Measurements from ENCODE around the gene TAF6.

The TAF6 gene

DNA sequence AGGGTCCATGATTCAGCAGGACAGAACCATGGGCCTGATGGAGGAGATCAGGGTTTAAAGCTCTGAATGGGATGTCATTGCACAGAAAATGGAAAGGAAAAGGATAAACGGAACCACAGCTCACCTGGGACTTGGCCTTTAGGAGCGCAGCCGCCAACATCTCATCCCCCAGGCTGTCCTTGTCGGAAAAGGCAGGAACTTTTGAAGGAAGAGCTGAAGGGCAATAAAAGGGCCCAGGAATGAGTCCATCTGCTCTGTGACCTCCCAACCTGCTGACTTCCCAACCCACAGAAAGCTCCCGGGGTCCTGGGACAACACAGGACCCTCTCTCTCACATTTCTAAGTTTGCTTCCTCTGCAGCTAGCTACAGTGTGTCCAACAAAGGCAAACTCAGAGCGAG, 43.7 kb downstream of the TAF6 start:
- Histone ChIP-seq H3K9me3 (ENCODE audit: control insufficient read depth, low read length) (peaks cover 28% of the 10 kb centered on the region), H3K4me1 (ENCODE audit: control insufficient read depth, insufficient read depth, low read length) (peaks cover 14% of the 10 kb centered on the region), H3K9ac (ENCODE audit: low read length) (no peak overlapping the region), H3K27me3 (replicated peaks; ENCODE audit: control insufficient read depth, insufficient read depth, low read length) (no peaks in the 10 kb centered on the region), H3K4me3 (ENCODE audit: low read length) (no peak overlapping the region), H3K36me3 (ENCODE audit: control insufficient read depth, insufficient read depth, low read length, severe bottlenecking) (peaks cover 81% of the 10 kb centered on the region)
- DNase-seq (ENCODE audit: low read depth): no peak

DNA sequence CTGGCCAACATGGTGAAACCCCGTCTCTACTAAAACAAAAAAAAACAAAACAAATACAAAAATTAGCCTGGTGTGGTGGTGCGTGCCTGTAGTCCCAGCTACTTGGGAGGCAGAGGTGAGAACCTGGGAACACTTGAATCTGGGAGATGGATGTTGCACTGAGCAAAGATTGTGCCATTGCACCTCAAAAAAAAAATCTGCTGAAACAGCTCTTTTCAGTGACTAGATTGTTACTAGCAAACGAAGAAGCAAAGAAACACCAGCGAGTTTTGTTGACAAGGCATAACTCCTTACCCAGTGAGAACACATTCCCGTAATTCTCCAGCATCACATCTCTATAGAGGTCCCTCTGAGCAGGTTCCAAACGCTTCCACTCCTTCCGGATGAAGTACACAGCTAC, 44.3 kb downstream of the TAF6 start:
- no peaks in the 10 kb centered on the region for H3K27me3 ChIP-seq (replicated peaks; ENCODE audit: control insufficient read depth, insufficient read depth, low read length)
- DNase-seq (ENCODE audit: low read depth): no peak
- H3K4me1 ChIP-seq (ENCODE audit: control insufficient read depth, insufficient read depth, low read length): peaks cover 8% of the 10 kb centered on the region
- H3K9ac ChIP-seq (ENCODE audit: low read length): no peak overlapping the region
- peaks cover 33% of the 10 kb centered on the region for H3K9me3 ChIP-seq (ENCODE audit: control insufficient read depth, low read length)
- peaks cover 87% of the 10 kb centered on the region for H3K36me3 ChIP-seq (ENCODE audit: control insufficient read depth, insufficient read depth, low read length, severe bottlenecking)
- no peak overlapping the region for H3K4me3 ChIP-seq (ENCODE audit: low read length)

DNA sequence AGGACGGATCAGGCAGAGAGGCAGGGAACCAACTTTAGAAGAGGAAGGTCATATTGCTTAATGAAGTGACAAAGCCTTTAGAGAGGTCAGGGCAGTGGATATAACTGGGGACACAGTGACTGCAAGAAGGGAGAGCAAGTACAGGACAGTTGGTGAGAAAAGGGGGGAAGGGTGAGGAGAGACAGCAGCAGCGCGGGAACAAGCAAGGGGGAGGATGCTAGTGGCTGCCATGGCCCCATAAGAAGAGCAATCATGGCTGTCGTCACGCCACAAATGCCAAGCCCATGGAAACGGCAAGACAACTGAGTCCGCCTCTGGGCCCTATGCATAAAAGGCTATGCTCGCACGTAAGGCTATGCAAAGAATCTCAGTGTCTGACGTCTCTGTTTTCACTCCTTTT, 46.7 kb downstream of the TAF6 start:
- Histone ChIP-seq H3K27me3 (replicated peaks; ENCODE audit: control insufficient read depth, insufficient read depth, low read length) (no peaks in the 10 kb centered on the region), H3K9ac (ENCODE audit: low read length) (no peak overlapping the region), H3K9me3 (ENCODE audit: control insufficient read depth, low read length) (peaks cover 37% of the 10 kb centered on the region), H3K4me1 (ENCODE audit: control insufficient read depth, insufficient read depth, low read length) (no peaks in the 10 kb centered on the region), H3K4me3 (ENCODE audit: low read length) (peak overlapping the region; percentile 59), H3K36me3 (ENCODE audit: control insufficient read depth, insufficient read depth, low read length, severe bottlenecking) (peaks cover 90% of the 10 kb centered on the region)
- DNase-seq (ENCODE audit: low read depth): no peak

DNA sequence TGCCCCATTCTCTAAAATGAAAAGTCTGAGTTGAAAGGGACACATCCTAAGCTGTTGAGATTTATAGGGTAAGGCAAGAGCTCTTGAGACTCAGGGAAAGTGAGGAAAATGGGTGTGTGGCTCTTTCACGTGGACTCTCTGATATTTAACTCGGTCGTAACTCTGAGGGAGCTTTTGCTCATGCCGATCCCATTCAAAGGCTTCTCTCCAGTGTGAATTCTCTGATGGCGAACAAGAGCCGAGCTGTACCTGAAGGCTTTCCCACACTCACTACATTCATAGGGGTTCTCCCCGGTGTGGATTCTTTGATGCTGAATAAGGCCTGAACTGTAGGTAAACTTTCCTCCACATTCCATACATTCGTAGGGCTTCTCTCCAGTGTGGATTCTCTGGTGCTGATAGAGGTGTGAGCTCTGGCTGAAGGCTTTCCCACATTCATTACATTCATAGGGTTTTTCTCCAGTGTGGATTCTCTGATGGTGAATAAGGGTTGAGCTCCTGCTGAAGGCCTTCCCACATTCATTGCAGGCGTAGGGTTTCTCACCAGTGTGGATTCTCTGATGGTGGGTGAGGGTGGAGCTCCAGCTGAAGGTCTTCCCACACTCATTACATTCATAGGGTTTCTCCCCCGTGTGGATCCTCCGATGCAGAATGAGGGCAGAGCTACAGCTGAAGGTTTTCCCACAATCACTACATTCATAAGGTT, 48.0 kb downstream of the TAF6 start:
- no peak for DNase-seq (ENCODE audit: low read depth)
- peak overlapping the region; percentile 59 for H3K4me3 ChIP-seq (ENCODE audit: low read length)

DNA sequence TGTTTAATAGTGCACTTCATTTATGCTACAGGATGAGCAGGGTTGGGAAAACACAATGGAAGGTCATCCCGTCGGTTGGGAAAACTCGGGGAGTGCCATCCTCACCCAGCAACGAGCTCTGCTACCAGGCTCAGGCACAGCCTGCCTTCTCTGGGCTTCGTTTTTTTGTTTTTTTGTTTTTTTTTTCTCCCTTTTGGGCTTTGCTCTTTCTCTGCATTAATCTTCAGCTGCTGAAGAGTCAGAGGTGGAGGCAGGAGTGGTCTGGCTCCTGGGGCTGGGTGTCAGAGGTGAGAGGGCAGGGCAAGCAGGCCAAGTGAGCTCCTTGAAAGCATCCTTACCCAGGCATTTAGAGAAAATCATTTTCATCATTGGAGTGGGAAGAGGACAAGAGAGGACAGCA, 49.2 kb downstream of the TAF6 start:
- DNase-seq (ENCODE audit: low read depth): no peak
- H3K27me3 ChIP-seq (replicated peaks; ENCODE audit: control insufficient read depth, insufficient read depth, low read length): no peaks in the 10 kb centered on the region
- H3K4me3 ChIP-seq (ENCODE audit: low read length): peak overlapping the region; percentile 59
- H3K9me3 ChIP-seq (ENCODE audit: control insufficient read depth, low read length): peaks cover 37% of the 10 kb centered on the region
- no peak overlapping the region for H3K9ac ChIP-seq (ENCODE audit: low read length)
- H3K36me3 ChIP-seq (ENCODE audit: control insufficient read depth, insufficient read depth, low read length, severe bottlenecking): peaks cover 68% of the 10 kb centered on the region
- H3K4me1 ChIP-seq (ENCODE audit: control insufficient read depth, insufficient read depth, low read length): peaks cover 11% of the 10 kb centered on the region

More for the DNA sequence above, 48.0 kb downstream of the TAF6 start:
- Histone ChIP-seq H3K9ac (ENCODE audit: low read length) (no peak overlapping the region), H3K36me3 (ENCODE audit: control insufficient read depth, insufficient read depth, low read length, severe bottlenecking) (peaks cover 80% of the 10 kb centered on the region), H3K4me1 (ENCODE audit: control insufficient read depth, insufficient read depth, low read length) (peaks cover 2% of the 10 kb centered on the region), H3K9me3 (ENCODE audit: control insufficient read depth, low read length) (peaks cover 37% of the 10 kb centered on the region), H3K27me3 (replicated peaks; ENCODE audit: control insufficient read depth, insufficient read depth, low read length) (no peaks in the 10 kb centered on the region)

DNA sequence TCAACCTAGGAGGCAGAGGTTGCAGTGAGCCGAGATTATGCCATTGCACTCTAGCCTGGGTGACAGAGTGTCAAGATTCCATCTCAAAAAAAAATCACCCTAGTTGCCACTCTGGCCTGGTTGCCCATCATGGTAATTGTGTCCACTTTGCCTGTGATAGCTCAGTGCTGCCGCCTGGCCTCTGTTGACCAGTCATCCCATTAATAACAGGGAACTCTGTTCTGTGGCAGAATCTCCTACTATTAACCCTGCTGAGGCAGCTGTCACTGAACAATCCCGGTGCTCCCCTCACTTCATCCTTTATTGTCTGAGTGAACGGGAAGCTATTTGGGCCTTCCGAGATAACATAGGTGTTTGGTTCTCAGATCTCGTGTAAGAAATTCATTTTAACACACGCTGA, 52.2 kb downstream of the TAF6 start:
- peaks cover 25% of the 10 kb centered on the region for H3K9me3 ChIP-seq (ENCODE audit: control insufficient read depth, low read length)
- peaks cover 57% of the 10 kb centered on the region for H3K36me3 ChIP-seq (ENCODE audit: control insufficient read depth, insufficient read depth, low read length, severe bottlenecking)
- no peak for DNase-seq (ENCODE audit: low read depth)
- H3K4me3 ChIP-seq (ENCODE audit: low read length): no peak overlapping the region
- H3K27me3 ChIP-seq (replicated peaks; ENCODE audit: control insufficient read depth, insufficient read depth, low read length): no peaks in the 10 kb centered on the region
- H3K4me1 ChIP-seq (ENCODE audit: control insufficient read depth, insufficient read depth, low read length): peaks cover 11% of the 10 kb centered on the region
- no peak overlapping the region for H3K9ac ChIP-seq (ENCODE audit: low read length)

DNA sequence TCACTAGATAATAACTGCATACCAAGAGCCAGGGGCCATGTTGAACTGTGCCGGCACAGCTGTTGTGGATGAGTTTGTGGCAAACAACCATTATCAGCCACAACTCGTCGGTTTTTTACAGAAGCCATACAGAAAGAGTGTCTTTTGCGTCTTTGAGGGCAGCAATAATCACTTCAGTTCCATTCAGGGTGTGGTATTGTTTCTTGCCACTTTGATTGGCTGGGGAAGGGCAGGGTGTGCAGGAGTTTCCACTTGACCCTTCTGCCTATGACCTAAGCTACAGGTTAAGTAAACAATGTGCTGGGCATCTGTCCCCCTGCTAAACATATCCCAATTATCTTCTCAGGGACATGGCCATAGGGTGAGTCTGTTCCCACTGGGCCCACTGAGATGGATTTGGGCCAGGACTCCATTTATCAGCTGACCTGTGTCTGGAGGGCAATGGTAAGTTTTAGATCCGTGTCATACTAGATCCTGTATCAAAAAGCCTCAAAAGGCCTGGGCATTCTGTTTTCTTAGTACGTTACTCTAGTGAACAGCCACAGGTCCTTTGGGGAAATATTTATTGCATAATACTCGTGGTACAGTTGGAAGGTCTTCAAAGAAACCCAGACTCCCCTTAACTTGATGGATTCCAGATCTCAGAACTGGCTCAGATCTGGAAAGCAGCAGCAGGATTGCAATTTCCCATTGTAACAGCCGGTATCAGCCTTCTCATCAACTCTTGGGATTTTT, 53.5 kb downstream of the TAF6 start:
- H3K4me1 ChIP-seq (ENCODE audit: control insufficient read depth, insufficient read depth, low read length): peaks cover 11% of the 10 kb centered on the region
- no peaks in the 10 kb centered on the region for H3K27me3 ChIP-seq (replicated peaks; ENCODE audit: control insufficient read depth, insufficient read depth, low read length)
- DNase-seq (ENCODE audit: low read depth): peak; percentile 92
- H3K9me3 ChIP-seq (ENCODE audit: control insufficient read depth, low read length): peaks cover 12% of the 10 kb centered on the region
- peaks cover 49% of the 10 kb centered on the region for H3K36me3 ChIP-seq (ENCODE audit: control insufficient read depth, insufficient read depth, low read length, severe bottlenecking)
- H3K4me3 ChIP-seq (ENCODE audit: low read length): no peak overlapping the region
- H3K9ac ChIP-seq (ENCODE audit: low read length): no peak overlapping the region

DNA sequence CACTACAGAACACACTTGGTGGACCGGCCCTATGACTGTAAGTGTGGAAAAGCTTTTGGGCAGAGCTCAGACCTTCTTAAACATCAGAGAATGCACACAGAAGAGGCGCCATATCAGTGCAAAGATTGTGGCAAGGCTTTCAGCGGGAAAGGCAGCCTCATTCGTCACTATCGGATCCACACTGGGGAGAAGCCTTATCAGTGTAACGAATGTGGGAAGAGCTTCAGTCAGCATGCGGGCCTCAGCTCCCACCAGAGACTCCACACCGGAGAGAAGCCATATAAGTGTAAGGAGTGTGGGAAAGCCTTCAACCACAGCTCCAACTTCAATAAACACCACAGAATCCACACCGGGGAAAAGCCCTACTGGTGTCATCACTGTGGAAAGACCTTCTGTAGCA, 55.0 kb downstream of the TAF6 start:
- Histone ChIP-seq H3K4me3 (ENCODE audit: low read length) (no peak overlapping the region), H3K9me3 (ENCODE audit: control insufficient read depth, low read length) (no peaks in the 10 kb centered on the region), H3K27me3 (replicated peaks; ENCODE audit: control insufficient read depth, insufficient read depth, low read length) (no peaks in the 10 kb centered on the region), H3K36me3 (ENCODE audit: control insufficient read depth, insufficient read depth, low read length, severe bottlenecking) (peaks cover 41% of the 10 kb centered on the region), H3K4me1 (ENCODE audit: control insufficient read depth, insufficient read depth, low read length) (peaks cover 11% of the 10 kb centered on the region), H3K9ac (ENCODE audit: low read length) (no peak overlapping the region)
- DNase-seq (ENCODE audit: low read depth): no peak

DNA sequence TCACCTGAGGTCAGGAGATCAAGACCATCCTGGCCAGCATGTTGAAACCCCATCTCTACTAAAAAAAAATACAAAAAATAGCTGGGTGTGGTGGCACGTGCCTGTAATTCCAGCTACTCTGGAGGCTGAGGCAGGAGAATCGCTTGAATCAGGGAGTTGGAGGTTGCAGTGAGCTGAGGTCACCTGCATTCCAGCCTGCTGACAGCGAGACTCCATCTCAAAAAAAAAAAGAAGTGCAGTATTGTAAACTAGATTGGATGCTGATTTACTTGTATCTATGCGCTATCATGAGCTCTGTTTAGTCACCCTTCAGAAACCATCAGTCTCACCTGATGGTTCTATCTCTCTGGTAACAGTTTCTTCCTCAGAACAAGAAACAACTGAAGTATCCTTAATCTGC, 55.8 kb downstream of the TAF6 start:
- H3K36me3 ChIP-seq (ENCODE audit: control insufficient read depth, insufficient read depth, low read length, severe bottlenecking): peaks cover 45% of the 10 kb centered on the region
- no peak overlapping the region for H3K9ac ChIP-seq (ENCODE audit: low read length)
- no peak overlapping the region for H3K4me3 ChIP-seq (ENCODE audit: low read length)
- no peak for DNase-seq (ENCODE audit: low read depth)
- no peaks in the 10 kb centered on the region for H3K9me3 ChIP-seq (ENCODE audit: control insufficient read depth, low read length)
- H3K27me3 ChIP-seq (replicated peaks; ENCODE audit: control insufficient read depth, insufficient read depth, low read length): no peaks in the 10 kb centered on the region
- H3K4me1 ChIP-seq (ENCODE audit: control insufficient read depth, insufficient read depth, low read length): peaks cover 11% of the 10 kb centered on the region

DNA sequence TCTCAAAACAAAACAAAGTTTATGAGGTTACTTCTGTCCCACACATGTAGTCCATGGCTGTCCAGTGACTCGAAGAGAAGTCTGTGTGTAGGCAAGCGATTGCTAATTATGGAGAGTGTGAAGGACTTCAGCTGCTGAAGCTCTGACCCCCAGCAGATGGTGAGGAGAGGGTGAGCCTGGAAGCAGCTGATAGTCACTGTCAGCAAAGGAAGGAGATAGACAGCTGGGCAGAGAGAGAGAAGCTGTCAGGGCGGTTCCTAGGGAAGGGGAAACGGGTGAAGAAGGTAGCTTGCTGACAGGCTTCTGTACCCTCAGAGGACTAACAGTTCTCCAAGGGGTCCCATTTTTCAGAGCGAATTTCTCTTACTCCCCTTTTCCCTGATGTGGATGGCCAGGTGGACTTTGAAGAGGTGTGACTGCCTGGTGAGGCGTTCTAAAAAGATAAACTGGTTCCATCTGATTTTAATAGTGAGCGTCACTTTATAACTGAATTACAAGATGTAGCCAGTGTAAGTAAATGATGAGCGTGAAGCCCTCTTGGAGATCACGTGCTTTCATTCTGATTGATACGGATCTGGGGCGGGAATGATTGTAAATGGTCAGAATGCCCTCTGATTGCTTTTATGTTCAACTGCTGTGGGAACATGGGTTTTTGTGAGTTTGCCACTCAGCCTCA, 57.5 kb downstream of the TAF6 start:
- peaks cover 56% of the 10 kb centered on the region for H3K36me3 ChIP-seq (ENCODE audit: control insufficient read depth, insufficient read depth, low read length, severe bottlenecking)
- no peak for DNase-seq (ENCODE audit: low read depth)

DNA sequence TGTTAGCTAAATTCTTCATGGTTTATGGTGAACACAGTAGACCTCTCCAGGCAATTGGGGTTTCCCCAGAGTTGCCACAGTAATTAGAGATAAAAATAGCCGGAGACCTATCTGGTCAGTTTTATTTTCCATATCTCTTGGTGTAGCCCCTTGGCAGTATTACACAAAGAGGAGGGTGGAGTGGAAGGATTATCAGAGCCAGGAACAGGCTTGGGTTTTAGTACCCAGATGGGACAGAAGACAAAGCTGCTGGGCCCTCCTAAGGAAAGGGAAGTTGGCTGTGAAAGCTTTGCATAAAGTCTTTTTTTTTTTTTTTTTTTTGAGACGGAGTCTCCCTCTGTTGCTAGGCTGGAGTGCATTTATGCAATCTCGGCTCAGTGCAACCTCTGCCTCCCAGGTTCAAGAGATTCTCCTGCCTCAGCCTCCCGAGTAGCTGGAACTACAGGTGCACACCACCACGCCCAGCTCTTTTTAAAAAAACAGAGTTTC, 59.9 kb downstream of the TAF6 start:
- Histone ChIP-seq H3K9me3 (ENCODE audit: control insufficient read depth, low read length) (no peaks in the 10 kb centered on the region), H3K4me1 (ENCODE audit: control insufficient read depth, insufficient read depth, low read length) (no peaks in the 10 kb centered on the region), H3K27me3 (replicated peaks; ENCODE audit: control insufficient read depth, insufficient read depth, low read length) (no peaks in the 10 kb centered on the region), H3K4me3 (ENCODE audit: low read length) (no peak overlapping the region), H3K9ac (ENCODE audit: low read length) (no peak overlapping the region), H3K36me3 (ENCODE audit: control insufficient read depth, insufficient read depth, low read length, severe bottlenecking) (peaks cover 49% of the 10 kb centered on the region)
- no peak for DNase-seq (ENCODE audit: low read depth)

More for the DNA sequence above, 57.5 kb downstream of the TAF6 start:
- no peak overlapping the region for H3K4me3 ChIP-seq (ENCODE audit: low read length)
- no peaks in the 10 kb centered on the region for H3K27me3 ChIP-seq (replicated peaks; ENCODE audit: control insufficient read depth, insufficient read depth, low read length)
- H3K9ac ChIP-seq (ENCODE audit: low read length): no peak overlapping the region
- H3K4me1 ChIP-seq (ENCODE audit: control insufficient read depth, insufficient read depth, low read length): peaks cover 11% of the 10 kb centered on the region
- no peaks in the 10 kb centered on the region for H3K9me3 ChIP-seq (ENCODE audit: control insufficient read depth, low read length)
